Measurements from ENCODE around the gene DOK4.
A peak's percentile ranks its signal among the peaks of the same experiment; 100 is the strongest.

Gene DOK4

GRCh38 chr16:57478396-57479204, 7.7 kb downstream of the DOK4 start:
- H3K27me3 ChIP-seq (replicated peaks; ENCODE audit: control insufficient read depth, insufficient read depth, low read length, poor library complexity, severe bottlenecking): no peaks in the 10 kb centered on the region
- H3K36me3 ChIP-seq (ENCODE audit: control insufficient read depth, insufficient read depth, low read length): no peaks in the 10 kb centered on the region
- H3K4me1 ChIP-seq (ENCODE audit: control insufficient read depth, insufficient read depth, low read length, poor library complexity, severe bottlenecking): peaks cover 10% of the 10 kb centered on the region
- H3K9me3 ChIP-seq (ENCODE audit: control insufficient read depth, low read length): no peaks in the 10 kb centered on the region
- H3K27ac ChIP-seq (ENCODE audit: insufficient read depth, low read length, poor library complexity, severe bottlenecking): no peak overlapping the region
- H3K4me3 ChIP-seq (ENCODE audit: insufficient read depth, low read depth, low read length, poor library complexity, severe bottlenecking): no peak overlapping the region
- DNase-seq: no peak

GRCh38 chr16:57477531-57478202, 8.6 kb downstream of the DOK4 start:
- H3K36me3 ChIP-seq (ENCODE audit: control insufficient read depth, insufficient read depth, low read length): peaks cover 1% of the 10 kb centered on the region

GRCh38 chr16:57476546-57477410, 9.5 kb downstream of the DOK4 start:
- Histone ChIP-seq H3K27me3 (replicated peaks; ENCODE audit: control insufficient read depth, insufficient read depth, low read length, poor library complexity, severe bottlenecking) (no peaks in the 10 kb centered on the region), H3K4me3 (ENCODE audit: insufficient read depth, low read depth, low read length, poor library complexity, severe bottlenecking) (no peak overlapping the region), H3K27ac (ENCODE audit: insufficient read depth, low read length, poor library complexity, severe bottlenecking) (no peak overlapping the region), H3K4me1 (ENCODE audit: control insufficient read depth, insufficient read depth, low read length, poor library complexity, severe bottlenecking) (peaks cover 10% of the 10 kb centered on the region), H3K36me3 (ENCODE audit: control insufficient read depth, insufficient read depth, low read length) (peaks cover 10% of the 10 kb centered on the region), H3K9me3 (ENCODE audit: control insufficient read depth, low read length) (no peaks in the 10 kb centered on the region)
- DNase-seq: no peak

More at GRCh38 chr16:57477531-57478202, 8.6 kb downstream of the DOK4 start:
- no peak overlapping the region for H3K4me3 ChIP-seq (ENCODE audit: insufficient read depth, low read depth, low read length, poor library complexity, severe bottlenecking)
- no peaks in the 10 kb centered on the region for H3K9me3 ChIP-seq (ENCODE audit: control insufficient read depth, low read length)
- DNase-seq: no peak
- H3K4me1 ChIP-seq (ENCODE audit: control insufficient read depth, insufficient read depth, low read length, poor library complexity, severe bottlenecking): peaks cover 10% of the 10 kb centered on the region
- H3K27ac ChIP-seq (ENCODE audit: insufficient read depth, low read length, poor library complexity, severe bottlenecking): no peak overlapping the region
- no peaks in the 10 kb centered on the region for H3K27me3 ChIP-seq (replicated peaks; ENCODE audit: control insufficient read depth, insufficient read depth, low read length, poor library complexity, severe bottlenecking)

GRCh38 chr16:57475711-57476339, 10.5 kb downstream of the DOK4 start:
- Histone ChIP-seq H3K4me3 (ENCODE audit: insufficient read depth, low read depth, low read length, poor library complexity, severe bottlenecking) (no peak overlapping the region), H3K27ac (ENCODE audit: insufficient read depth, low read length, poor library complexity, severe bottlenecking) (peak overlapping the region; percentile 25), H3K36me3 (ENCODE audit: control insufficient read depth, insufficient read depth, low read length) (peaks cover 18% of the 10 kb centered on the region), H3K9me3 (ENCODE audit: control insufficient read depth, low read length) (no peaks in the 10 kb centered on the region), H3K27me3 (replicated peaks; ENCODE audit: control insufficient read depth, insufficient read depth, low read length, poor library complexity, severe bottlenecking) (no peaks in the 10 kb centered on the region), H3K4me1 (ENCODE audit: control insufficient read depth, insufficient read depth, low read length, poor library complexity, severe bottlenecking) (peaks cover 10% of the 10 kb centered on the region)
- DNase-seq: peak; percentile 51 to 64 (median 54)

GRCh38 chr16:57474671-57475661, 11.3 kb downstream of the DOK4 start:
- no peaks in the 10 kb centered on the region for H3K27me3 ChIP-seq (replicated peaks; ENCODE audit: control insufficient read depth, insufficient read depth, low read length, poor library complexity, severe bottlenecking)
- H3K4me1 ChIP-seq (ENCODE audit: control insufficient read depth, insufficient read depth, low read length, poor library complexity, severe bottlenecking): peaks cover 10% of the 10 kb centered on the region
- H3K9me3 ChIP-seq (ENCODE audit: control insufficient read depth, low read length): no peaks in the 10 kb centered on the region
- DNase-seq: no peak
- H3K27ac ChIP-seq (ENCODE audit: insufficient read depth, low read length, poor library complexity, severe bottlenecking): peak overlapping the region; percentile 25
- peaks cover 27% of the 10 kb centered on the region for H3K36me3 ChIP-seq (ENCODE audit: control insufficient read depth, insufficient read depth, low read length)
- no peak overlapping the region for H3K4me3 ChIP-seq (ENCODE audit: insufficient read depth, low read depth, low read length, poor library complexity, severe bottlenecking)

GRCh38 chr16:57473906-57474305, 12.4 kb downstream of the DOK4 start:
- Histone ChIP-seq H3K36me3 (ENCODE audit: control insufficient read depth, insufficient read depth, low read length) (peaks cover 38% of the 10 kb centered on the region), H3K4me3 (ENCODE audit: insufficient read depth, low read depth, low read length, poor library complexity, severe bottlenecking) (no peak overlapping the region)

GRCh38 chr16:57473176-57473840, 13.0 kb downstream of the DOK4 start:
- H3K4me1 ChIP-seq (ENCODE audit: control insufficient read depth, insufficient read depth, low read length, poor library complexity, severe bottlenecking): peaks cover 10% of the 10 kb centered on the region
- no peak overlapping the region for H3K27ac ChIP-seq (ENCODE audit: insufficient read depth, low read length, poor library complexity, severe bottlenecking)
- no peak overlapping the region for H3K4me3 ChIP-seq (ENCODE audit: insufficient read depth, low read depth, low read length, poor library complexity, severe bottlenecking)

More at GRCh38 chr16:57473906-57474305, 12.4 kb downstream of the DOK4 start:
- Histone ChIP-seq H3K4me1 (ENCODE audit: control insufficient read depth, insufficient read depth, low read length, poor library complexity, severe bottlenecking) (peaks cover 10% of the 10 kb centered on the region), H3K27me3 (replicated peaks; ENCODE audit: control insufficient read depth, insufficient read depth, low read length, poor library complexity, severe bottlenecking) (no peaks in the 10 kb centered on the region), H3K9me3 (ENCODE audit: control insufficient read depth, low read length) (no peaks in the 10 kb centered on the region), H3K27ac (ENCODE audit: insufficient read depth, low read length, poor library complexity, severe bottlenecking) (peak overlapping the region; percentile 6)
- DNase-seq: no peak

GRCh38 chr16:57472665-57473060, 13.6 kb downstream of the DOK4 start:
- DNase-seq: no peak
- Histone ChIP-seq H3K27me3 (replicated peaks; ENCODE audit: control insufficient read depth, insufficient read depth, low read length, poor library complexity, severe bottlenecking) (no peaks in the 10 kb centered on the region), H3K36me3 (ENCODE audit: control insufficient read depth, insufficient read depth, low read length) (peaks cover 50% of the 10 kb centered on the region), H3K4me1 (ENCODE audit: control insufficient read depth, insufficient read depth, low read length, poor library complexity, severe bottlenecking) (peaks cover 10% of the 10 kb centered on the region), H3K9me3 (ENCODE audit: control insufficient read depth, low read length) (no peaks in the 10 kb centered on the region), H3K27ac (ENCODE audit: insufficient read depth, low read length, poor library complexity, severe bottlenecking) (no peak overlapping the region), H3K4me3 (ENCODE audit: insufficient read depth, low read depth, low read length, poor library complexity, severe bottlenecking) (no peak overlapping the region)

More at GRCh38 chr16:57473176-57473840, 13.0 kb downstream of the DOK4 start:
- DNase-seq: no peak
- Histone ChIP-seq H3K27me3 (replicated peaks; ENCODE audit: control insufficient read depth, insufficient read depth, low read length, poor library complexity, severe bottlenecking) (no peaks in the 10 kb centered on the region), H3K9me3 (ENCODE audit: control insufficient read depth, low read length) (no peaks in the 10 kb centered on the region), H3K36me3 (ENCODE audit: control insufficient read depth, insufficient read depth, low read length) (peaks cover 44% of the 10 kb centered on the region)

All from effector memory CD4-positive, alpha-beta T cell (primary cell).